Mononuclear cell (primary cell): ENCODE data around the gene KRT24. TPM values are rescaled to one million over a fixed set of nuclear protein-coding genes. Genes with fewer than 3 reads are reported as not detected.

ENCODE experiments used
- H3K27me3 ChIP-seq: 2 replicates; pipeline ENCODE4 v1.6.0; 2011; ENCODE audit warnings: low read length, control low read depth; ENCODE audit not compliant: insufficient read depth
- H3K4me1 ChIP-seq: 2 replicates; pipeline ENCODE4 v1.5.1; 2011; ENCODE audit warnings: mild to moderate bottlenecking, low read length, control low read depth; ENCODE audit not compliant: insufficient read depth
- H3K4me3 ChIP-seq: 2 replicates; pipeline ENCODE4 v1.5.1; 2011; ENCODE audit warnings: mild to moderate bottlenecking, low read length, moderate library complexity
- H3K9me3 ChIP-seq: 2 replicates; pipeline ENCODE4 v1.5.1; 2011; ENCODE audit warnings: low read depth, mild to moderate bottlenecking, control low read depth, low read length
- total RNA-seq: library from RNA; depleted of rRNA; stranded (reverse); fragments of >200 nt; gene quantifications from one replicate; pipeline ENCODE4 v1.2.3, GENCODE V29; 2012

Gene KRT24
- total RNA-seq, 1 donor: not detected

DNA sequence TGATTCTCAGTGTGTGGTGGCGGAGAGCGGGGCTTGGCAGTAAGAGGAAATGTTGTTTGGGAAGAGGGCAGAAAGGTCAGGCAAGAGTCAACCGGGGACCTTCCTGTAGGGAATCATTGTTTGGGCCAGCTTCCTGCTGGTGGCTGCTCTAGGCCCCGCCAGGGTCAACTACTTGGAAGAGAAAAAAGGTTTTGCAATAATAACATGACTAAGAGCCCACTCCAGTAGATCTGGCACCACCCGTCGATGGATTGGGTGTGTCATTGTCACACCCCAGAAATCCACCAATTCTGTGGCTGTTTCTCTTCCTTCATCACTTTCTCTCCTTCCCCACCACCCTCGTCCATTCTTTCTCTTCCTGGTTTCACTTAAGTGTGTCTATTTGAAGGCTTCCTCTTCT is 4.2 kb upstream of the KRT24 start:
- Histone ChIP-seq H3K27me3 (peaks cover 8% of the 10 kb centered on the region), H3K4me1 (no peaks in the 10 kb centered on the region), H3K4me3 (no peak overlapping the region), H3K9me3 (no peaks in the 10 kb centered on the region)

DNA sequence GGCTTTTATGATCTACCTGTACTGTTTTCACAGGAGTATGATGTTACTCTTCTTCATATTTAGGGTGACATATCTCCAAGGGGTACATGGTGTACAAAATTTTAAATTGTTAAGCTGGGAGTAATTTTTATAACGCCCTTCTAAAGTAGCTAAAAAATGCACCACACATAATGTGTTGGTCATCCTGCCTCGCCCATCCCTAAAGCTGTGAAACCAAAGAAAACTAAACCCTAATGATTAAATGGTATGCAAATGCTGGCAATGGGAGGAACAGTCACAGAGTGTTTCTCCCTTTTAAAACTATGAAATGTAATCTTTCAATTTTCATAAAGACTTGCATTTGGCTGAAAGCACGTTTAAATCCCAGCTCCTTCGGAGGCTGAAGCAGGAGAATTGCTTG is 2.0 kb upstream of the KRT24 start:
- no peaks in the 10 kb centered on the region for H3K9me3 ChIP-seq
- H3K27me3 ChIP-seq: peaks cover 8% of the 10 kb centered on the region
- H3K4me1 ChIP-seq: no peaks in the 10 kb centered on the region
- H3K4me3 ChIP-seq: no peak overlapping the region

DNA sequence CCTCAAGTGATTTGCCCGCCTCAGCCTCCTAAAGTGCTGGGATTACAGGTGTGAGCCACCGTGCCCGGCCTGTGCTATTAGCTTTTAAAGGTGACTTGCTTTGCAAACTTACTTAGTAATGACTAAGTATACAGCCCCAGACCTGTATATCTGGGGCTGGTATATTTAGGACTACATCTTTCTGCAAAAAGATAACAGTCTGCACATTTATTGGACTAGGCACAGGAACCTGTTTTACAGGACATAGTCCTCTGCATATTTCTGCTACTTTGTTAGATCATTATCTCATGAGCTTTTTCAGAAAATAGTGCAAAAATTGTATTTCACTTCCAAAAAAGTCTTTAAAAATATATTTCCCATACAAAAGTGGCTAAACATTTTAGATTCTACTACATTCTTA is 1.3 kb downstream of the KRT24 start:
- H3K27me3 ChIP-seq: peaks cover 8% of the 10 kb centered on the region

DNA sequence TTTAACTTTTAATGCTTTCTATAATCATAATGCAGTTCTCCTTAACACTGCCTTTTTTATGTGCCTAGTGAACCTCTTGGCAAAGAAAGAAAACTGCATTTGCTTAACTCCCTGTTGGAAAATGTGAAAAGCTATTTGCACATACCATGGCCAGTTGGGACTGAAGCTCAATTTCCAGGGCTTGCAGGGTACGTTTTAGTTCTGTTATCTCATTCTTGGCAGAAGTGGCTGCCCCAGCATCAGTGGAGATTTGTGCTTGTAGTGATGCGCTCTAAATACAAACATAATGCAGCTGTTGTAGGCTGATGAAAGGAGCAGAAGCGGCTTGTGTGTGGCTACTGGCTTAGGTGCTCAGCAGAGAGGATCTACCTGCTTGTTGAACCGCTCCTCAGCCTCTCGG is 3.7 kb downstream of the KRT24 start:
- no peak overlapping the region for H3K4me3 ChIP-seq
- no peaks in the 10 kb centered on the region for H3K9me3 ChIP-seq
- H3K4me1 ChIP-seq: no peaks in the 10 kb centered on the region
- peaks cover 13% of the 10 kb centered on the region for H3K27me3 ChIP-seq

More for the DNA sequence above, 1.3 kb downstream of the KRT24 start:
- Histone ChIP-seq H3K9me3 (no peaks in the 10 kb centered on the region), H3K4me1 (no peaks in the 10 kb centered on the region), H3K4me3 (no peak overlapping the region)

DNA sequence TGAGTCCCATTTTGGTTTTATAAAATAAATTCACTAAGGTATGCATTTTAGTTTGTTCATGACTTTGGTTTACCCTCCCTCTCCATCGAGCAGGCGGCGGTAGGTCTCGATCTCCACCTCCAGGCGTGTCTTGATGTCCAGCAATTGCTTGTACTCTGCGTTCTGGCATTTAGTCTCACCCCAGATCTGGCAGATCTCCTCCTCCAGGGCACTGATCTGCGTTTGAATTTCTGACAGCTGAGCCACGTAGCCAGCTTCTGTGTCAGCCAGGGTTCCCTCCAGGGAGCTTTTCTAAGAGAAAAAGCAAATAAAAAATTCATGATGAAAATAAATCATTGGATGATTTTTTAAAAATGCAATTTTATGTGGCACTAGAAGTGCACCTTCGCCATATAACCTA is 4.2 kb downstream of the KRT24 start:
- H3K4me3 ChIP-seq: no peak overlapping the region

DNA sequence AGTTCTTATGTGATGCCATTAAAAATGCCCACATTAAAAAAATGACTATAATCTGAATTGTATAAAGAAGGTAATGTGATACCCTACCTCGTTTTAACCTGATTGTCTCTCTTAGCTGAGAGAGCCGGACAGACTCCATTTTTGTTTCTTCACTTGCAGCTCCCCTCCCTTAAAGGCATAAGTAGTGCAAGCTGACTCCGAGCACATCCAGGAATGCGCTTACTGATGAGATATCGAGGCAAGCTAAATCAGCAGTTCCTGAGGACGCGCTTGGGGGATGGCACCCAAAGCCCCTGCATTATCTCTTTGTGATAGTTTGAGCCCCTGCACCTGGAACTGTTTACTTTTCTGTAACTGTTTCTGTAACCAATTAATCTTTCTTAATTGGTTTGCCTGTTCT is 6.3 kb downstream of the KRT24 start:
- no peak overlapping the region for H3K4me3 ChIP-seq
- H3K27me3 ChIP-seq: peaks cover 8% of the 10 kb centered on the region
- no peaks in the 10 kb centered on the region for H3K4me1 ChIP-seq
- H3K9me3 ChIP-seq: no peaks in the 10 kb centered on the region

More for the DNA sequence above, 4.2 kb downstream of the KRT24 start:
- H3K4me1 ChIP-seq: no peaks in the 10 kb centered on the region
- no peaks in the 10 kb centered on the region for H3K9me3 ChIP-seq
- peaks cover 13% of the 10 kb centered on the region for H3K27me3 ChIP-seq

DNA sequence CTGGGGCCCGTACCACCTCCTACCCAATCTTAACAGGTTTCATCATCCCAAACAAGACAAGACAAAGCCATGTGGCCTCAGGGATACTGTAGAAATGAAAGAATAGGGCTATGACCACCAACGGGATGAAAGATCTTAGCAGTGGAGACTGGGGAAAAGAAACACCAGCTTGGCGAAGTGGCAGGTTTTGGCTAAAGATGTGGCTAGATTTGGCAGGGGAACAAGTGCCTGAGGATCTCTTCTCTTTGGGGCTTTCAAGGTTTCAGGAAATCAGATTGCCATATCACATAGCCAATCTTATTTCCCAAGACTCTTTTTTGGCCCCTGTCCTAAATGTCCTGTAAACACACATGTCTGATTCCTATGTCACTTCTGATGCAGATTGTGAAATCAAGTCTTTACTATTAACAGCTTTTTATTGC is 6.9 kb downstream of the KRT24 start:
- H3K9me3 ChIP-seq: no peaks in the 10 kb centered on the region
- no peaks in the 10 kb centered on the region for H3K4me1 ChIP-seq

DNA sequence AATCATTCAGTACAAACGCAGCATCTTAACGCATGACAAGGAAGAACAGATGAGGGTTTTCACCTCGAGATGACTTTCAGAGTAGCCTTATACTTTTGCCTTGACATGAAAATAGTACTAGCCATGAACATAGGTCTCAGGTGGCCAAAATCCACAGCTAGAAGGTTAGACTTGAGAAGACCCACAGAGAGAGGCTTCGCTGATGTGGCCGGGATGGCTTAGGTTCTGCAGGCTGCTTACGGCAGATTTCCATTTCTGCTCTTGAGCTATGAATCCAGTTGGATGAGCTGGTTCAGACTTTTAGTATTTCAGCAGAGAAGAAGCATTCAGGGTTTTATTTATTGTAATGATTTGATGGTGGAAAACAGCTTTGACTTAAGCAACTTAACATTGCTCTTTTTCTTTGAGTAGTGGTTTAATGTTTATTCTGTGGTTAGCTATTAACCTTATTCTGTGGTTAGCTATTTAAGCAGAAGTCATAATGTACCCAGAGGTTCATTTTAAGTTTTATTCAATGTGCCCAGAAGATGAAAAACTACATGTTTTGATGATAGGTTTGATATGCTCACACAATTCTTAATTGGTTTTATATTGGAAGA is 7.6 kb downstream of the KRT24 start:
- Histone ChIP-seq H3K4me1 (no peaks in the 10 kb centered on the region), H3K9me3 (no peaks in the 10 kb centered on the region), H3K27me3 (peaks cover 8% of the 10 kb centered on the region), H3K4me3 (no peak overlapping the region)

More for the DNA sequence above, 6.9 kb downstream of the KRT24 start:
- H3K27me3 ChIP-seq: peaks cover 8% of the 10 kb centered on the region
- no peak overlapping the region for H3K4me3 ChIP-seq

DNA sequence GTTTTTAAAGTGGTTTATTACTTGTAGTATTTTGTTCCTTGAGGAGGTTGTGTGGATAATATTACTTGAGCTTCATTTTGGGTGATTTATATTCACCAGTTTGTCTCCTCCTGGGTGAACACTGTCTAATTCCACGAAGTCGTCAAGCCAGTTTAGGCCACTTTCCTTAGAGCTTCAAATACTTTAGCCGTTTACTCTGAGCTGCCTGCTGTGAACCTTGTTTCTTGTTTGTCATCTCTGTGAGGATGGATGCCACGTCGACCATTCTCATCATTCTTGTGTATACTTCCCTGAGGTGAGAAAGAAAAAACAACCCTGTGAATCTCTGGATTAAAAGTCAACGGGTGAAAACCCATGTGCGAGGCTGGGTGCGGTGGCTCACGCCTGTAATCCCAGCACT is 9.0 kb downstream of the KRT24 start:
- H3K9me3 ChIP-seq: no peaks in the 10 kb centered on the region
- H3K27me3 ChIP-seq: peaks cover 14% of the 10 kb centered on the region
- no peak overlapping the region for H3K4me3 ChIP-seq
- H3K4me1 ChIP-seq: no peaks in the 10 kb centered on the region

DNA sequence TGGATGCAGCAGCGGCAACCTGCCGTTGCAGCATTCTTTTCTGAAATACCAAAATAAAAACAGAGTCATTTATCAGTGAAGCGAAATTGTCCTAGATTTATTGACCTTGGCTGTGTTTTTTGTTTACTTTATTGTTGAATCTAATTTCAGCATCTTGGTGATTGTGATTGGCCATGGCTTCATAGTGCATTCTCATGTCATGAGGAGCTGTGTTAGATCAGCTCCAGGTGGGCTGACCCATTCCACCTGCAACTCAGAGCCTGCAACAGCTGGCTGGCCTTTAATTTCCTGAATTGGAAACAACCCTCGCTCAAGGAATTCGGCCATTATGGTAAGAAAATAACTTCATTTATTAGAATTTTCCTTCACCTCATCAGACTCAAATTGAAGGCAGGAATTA is 16.4 kb downstream of the KRT24 start:
- Histone ChIP-seq H3K27me3 (peaks cover 10% of the 10 kb centered on the region), H3K4me3 (no peak overlapping the region), H3K9me3 (no peaks in the 10 kb centered on the region), H3K4me1 (no peaks in the 10 kb centered on the region)

DNA sequence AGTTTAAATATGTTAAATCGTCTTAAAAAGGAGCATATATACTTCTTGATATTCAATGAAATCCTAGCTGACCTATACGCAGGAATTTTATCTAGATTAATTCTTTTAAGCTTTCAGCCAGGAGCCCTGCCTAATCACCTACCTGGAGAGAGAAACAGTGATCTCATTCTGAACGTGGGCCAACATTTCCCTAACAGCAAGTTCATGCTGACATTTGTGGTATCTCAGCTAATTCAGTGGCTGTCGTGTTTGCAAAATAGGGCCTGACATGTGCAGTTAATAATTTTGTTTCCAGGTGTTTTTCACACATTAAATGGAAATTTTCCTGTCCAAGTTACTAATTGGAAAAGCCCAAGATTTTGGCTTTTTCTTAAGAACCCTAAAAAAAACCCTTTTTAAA is 17.4 kb downstream of the KRT24 start:
- H3K27me3 ChIP-seq: peaks cover 19% of the 10 kb centered on the region
- no peaks in the 10 kb centered on the region for H3K9me3 ChIP-seq

DNA sequence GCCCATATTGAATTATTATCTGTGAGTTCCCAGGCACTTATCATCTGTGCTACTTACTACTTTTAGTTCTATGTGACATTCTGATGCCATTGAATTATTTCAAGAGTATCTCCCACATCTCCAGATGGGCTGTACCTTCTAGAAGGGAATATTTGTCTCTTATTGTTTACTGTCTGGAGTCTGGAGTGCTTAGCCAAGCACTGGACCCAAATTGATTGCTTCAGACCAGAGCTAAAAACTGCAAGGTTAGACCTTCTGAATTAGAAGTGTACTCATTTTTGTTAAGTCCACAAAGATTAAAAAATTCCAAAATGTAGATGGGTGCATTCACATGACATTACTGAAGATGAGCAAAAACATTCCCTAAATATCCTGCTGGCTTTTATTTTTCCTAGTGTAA is 22.6 kb downstream of the KRT24 start:
- Histone ChIP-seq H3K27me3 (peaks cover 42% of the 10 kb centered on the region), H3K9me3 (no peaks in the 10 kb centered on the region), H3K4me3 (no peak overlapping the region), H3K4me1 (no peaks in the 10 kb centered on the region)

More for the DNA sequence above, 17.4 kb downstream of the KRT24 start:
- Histone ChIP-seq H3K4me1 (no peaks in the 10 kb centered on the region), H3K4me3 (no peak overlapping the region)

DNA sequence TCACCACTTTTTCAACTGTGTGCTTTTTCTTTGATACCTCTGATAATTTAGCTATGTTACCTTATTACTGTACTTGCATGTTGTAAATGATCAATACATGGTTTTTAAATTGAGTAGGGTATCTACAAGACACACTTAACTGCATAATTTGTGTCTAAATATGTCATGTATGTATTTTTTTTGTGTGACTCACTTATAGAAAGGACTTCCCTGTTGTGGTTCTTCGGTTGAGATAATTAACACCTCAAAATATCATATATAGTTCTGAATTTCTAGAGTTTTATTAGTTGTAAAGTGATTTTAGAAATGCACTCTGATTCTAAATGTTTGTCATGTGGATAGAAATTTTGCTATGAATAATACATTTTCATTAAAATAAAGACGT is 24.0 kb downstream of the KRT24 start:
- peaks cover 45% of the 10 kb centered on the region for H3K27me3 ChIP-seq
- H3K4me1 ChIP-seq: no peaks in the 10 kb centered on the region
- H3K4me3 ChIP-seq: no peak overlapping the region
- no peaks in the 10 kb centered on the region for H3K9me3 ChIP-seq

DNA sequence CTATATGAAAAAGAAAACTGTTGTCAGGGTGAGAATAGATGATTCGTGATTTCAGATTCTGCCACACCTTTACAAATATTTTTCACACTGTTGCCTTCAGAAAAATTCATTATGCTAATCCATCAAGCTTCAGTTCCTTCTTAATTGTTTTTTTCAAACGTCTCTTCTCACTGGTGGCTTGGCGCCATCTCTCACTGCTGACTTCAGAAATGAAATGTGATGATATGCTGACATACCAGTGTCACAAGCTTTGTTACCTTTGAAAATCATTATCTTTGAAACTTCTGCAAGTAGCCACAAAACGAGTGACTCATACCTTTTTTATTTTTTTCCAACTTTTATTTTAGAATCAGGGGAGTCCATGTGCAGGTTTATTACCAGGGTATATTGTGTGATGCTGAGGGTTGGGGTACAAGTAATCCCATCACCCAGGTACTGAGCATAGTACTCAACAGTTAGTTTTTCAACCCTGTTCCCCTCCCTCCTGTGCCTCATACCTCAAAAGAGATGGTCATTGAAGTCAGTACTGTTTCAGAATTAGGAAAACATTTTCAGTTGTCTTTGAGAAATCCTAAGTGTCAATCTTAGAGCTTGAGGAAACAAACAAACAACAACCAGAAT is 24.5 kb downstream of the KRT24 start:
- Histone ChIP-seq H3K9me3 (no peaks in the 10 kb centered on the region), H3K27me3 (peaks cover 47% of the 10 kb centered on the region), H3K4me1 (no peaks in the 10 kb centered on the region), H3K4me3 (no peak overlapping the region)

DNA sequence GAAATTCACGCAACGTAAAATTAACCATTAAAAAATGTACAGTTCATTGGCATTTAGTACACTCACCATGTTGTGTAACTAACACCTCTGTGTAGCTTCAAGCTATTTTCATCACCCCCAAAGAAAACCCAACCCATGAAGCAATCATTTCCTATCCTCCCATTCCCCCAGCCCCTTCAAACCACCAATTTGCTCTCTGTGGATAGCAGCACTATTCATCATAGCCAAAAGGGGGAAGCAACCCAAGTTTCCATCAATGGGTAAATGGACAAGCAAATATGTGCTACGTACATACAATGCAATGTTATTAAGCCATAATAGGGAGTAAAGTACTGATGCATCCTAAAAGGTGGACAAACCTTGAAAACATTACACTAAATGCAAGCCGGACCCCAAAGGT is 27.6 kb downstream of the KRT24 start:
- H3K9me3 ChIP-seq: no peaks in the 10 kb centered on the region
- no peaks in the 10 kb centered on the region for H3K4me1 ChIP-seq
- H3K27me3 ChIP-seq: peaks cover 42% of the 10 kb centered on the region
- no peak overlapping the region for H3K4me3 ChIP-seq

DNA sequence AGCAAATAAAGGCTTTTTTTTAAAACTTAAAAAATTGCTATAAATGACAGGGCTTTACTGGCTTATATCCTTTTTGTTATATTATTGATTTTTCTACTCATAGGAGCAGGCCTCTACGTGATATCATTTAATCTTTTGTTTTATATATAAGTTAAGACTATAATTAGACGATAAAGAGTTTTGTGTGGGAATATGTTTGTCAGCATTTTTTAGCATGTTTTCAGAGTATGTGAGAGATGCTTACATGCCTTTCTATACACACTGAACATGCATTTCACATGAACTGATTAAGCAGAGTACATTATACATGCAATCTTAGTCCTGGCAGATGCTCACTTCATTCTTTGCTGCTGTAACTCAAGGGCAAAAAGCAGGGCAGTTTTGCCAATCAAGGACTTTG is 30.9 kb downstream of the KRT24 start:
- Histone ChIP-seq H3K9me3 (no peaks in the 10 kb centered on the region), H3K27me3 (peaks cover 31% of the 10 kb centered on the region), H3K4me3 (no peak overlapping the region), H3K4me1 (no peaks in the 10 kb centered on the region)
